Jurkat, Clone E6-1 (cell line): ENCODE results near the gene PLXNA4. TPM values are rescaled to one million over a fixed set of nuclear protein-coding genes. Genes with fewer than 3 reads are reported as not detected.

Experiments
- DNase-seq: peaks from one replicate; pipeline ENCODE4 v3.0.0-alpha.2; 2011; ENCODE audit warnings: low read depth, low spot score
- H3K4me3 ChIP-seq: 2 replicates; pipeline ENCODE4 v1.5.1; 2011; ENCODE audit warnings: mild to moderate bottlenecking, low read length, control low read depth, moderate library complexity
- polyA plus RNA-seq: library from polyadenylated mRNA; unstranded; fragments of >200 nt; gene quantifications from one replicate; pipeline ENCODE4 v1.2.1, GENCODE V29; 2012; ENCODE audit warnings: missing spikeins; ENCODE audit not compliant: insufficient read length, insufficient read depth

PLXNA4 gene, protein sequence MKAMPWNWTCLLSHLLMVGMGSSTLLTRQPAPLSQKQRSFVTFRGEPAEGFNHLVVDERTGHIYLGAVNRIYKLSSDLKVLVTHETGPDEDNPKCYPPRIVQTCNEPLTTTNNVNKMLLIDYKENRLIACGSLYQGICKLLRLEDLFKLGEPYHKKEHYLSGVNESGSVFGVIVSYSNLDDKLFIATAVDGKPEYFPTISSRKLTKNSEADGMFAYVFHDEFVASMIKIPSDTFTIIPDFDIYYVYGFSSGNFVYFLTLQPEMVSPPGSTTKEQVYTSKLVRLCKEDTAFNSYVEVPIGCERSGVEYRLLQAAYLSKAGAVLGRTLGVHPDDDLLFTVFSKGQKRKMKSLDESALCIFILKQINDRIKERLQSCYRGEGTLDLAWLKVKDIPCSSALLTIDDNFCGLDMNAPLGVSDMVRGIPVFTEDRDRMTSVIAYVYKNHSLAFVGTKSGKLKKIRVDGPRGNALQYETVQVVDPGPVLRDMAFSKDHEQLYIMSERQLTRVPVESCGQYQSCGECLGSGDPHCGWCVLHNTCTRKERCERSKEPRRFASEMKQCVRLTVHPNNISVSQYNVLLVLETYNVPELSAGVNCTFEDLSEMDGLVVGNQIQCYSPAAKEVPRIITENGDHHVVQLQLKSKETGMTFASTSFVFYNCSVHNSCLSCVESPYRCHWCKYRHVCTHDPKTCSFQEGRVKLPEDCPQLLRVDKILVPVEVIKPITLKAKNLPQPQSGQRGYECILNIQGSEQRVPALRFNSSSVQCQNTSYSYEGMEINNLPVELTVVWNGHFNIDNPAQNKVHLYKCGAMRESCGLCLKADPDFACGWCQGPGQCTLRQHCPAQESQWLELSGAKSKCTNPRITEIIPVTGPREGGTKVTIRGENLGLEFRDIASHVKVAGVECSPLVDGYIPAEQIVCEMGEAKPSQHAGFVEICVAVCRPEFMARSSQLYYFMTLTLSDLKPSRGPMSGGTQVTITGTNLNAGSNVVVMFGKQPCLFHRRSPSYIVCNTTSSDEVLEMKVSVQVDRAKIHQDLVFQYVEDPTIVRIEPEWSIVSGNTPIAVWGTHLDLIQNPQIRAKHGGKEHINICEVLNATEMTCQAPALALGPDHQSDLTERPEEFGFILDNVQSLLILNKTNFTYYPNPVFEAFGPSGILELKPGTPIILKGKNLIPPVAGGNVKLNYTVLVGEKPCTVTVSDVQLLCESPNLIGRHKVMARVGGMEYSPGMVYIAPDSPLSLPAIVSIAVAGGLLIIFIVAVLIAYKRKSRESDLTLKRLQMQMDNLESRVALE (N-terminal part only)
- polyA plus RNA-seq = 0.14 TPM

GRCh38 chr7:132575982-132576720, at the start of gene PLXNA4:
PLXNA4 (minus strand) TSS chr7:132576470; CDS start chr7:132508693, 67,777 bp downstream.
- no peak within 1 kb of the TSS for H3K4me3 ChIP-seq
- no peak for DNase-seq

GRCh38 chr7:132625651-132626050, 49.4 kb upstream of the PLXNA4 start:
- DNase-seq = no peak

DNA sequence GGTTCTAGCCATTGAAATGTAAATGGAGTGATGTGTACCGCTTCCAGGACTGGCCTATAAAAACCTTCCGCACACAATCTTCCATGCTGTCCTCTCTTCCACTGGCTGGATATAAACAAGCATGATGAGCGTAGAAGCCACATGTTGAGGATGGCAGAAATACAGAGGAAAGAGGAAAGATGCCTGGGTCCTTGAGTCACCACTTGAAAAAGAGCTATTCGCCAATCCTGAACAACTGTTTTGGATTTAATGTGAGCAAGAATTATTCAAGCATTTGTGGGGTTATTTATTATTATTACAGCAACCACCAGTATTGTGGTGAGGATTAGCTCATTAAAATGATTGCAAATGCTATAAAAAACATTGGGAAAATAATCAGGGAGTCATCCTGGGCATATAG, 45.8 kb upstream of the PLXNA4 start:
- no peak for DNase-seq
- H3K4me3 ChIP-seq = no peak overlapping the region

More at GRCh38 chr7:132625651-132626050, 49.4 kb upstream of the PLXNA4 start:
- no peak overlapping the region for H3K4me3 ChIP-seq

- no peak for DNase-seq
- H3K4me3 ChIP-seq = no peak overlapping the region
These were observed 43.7 kb upstream of the PLXNA4 start for GRCh38 chr7:132619967-132620366.

DNA sequence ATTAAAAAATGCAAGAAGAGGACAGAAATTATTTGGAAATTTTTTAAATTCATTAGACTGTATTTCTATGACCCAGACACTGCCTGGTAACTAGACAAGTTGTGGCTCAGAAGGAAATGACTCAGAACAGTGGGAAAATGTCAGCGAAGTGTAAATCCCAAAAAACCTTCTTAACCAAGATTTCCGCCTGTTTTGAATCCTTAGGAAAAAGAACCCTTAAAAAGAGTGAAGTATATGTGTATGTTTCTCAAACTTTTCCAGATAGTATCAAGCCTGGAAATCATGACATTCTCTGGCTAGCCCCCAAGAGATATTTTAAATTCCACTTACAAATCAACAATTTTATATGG, 42.7 kb upstream of the PLXNA4 start:
- DNase-seq = no peak
- no peak overlapping the region for H3K4me3 ChIP-seq

- no peak overlapping the region for H3K4me3 ChIP-seq
- DNase-seq = no peak
These were observed 42.1 kb upstream of the PLXNA4 start for GRCh38 chr7:132618271-132618955.

- no peak overlapping the region for H3K4me3 ChIP-seq
- no peak for DNase-seq
These were observed 38.4 kb upstream of the PLXNA4 start for GRCh38 chr7:132614428-132615318.

DNA sequence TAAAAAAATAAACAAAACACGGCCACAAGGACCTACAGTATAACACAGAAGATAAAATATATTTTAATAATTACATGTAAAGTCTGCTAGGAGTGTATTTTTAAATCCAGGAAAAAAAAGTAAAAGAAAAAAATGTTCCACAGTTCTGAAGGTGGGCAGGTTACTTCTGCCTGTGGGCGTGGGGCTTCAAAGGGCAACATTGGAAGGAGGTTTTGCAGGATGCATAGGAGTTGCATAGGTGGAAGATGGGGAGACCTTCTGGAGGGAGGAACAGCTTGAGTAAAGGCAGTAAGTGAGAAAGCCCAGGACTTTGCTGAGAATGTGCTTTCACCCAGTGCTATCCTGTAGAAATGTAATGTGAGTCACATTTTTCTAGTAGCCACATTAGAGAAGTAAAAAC, 37.5 kb upstream of the PLXNA4 start:
- DNase-seq = no peak

GRCh38 chr7:132610995-132611394, 34.7 kb upstream of the PLXNA4 start:
- DNase-seq = no peak
- no peak overlapping the region for H3K4me3 ChIP-seq

More for the DNA sequence above, 37.5 kb upstream of the PLXNA4 start:
- no peak overlapping the region for H3K4me3 ChIP-seq

GRCh38 chr7:132609906-132610520, 33.7 kb upstream of the PLXNA4 start:
- H3K4me3 ChIP-seq = no peak overlapping the region
- no peak for DNase-seq

DNA sequence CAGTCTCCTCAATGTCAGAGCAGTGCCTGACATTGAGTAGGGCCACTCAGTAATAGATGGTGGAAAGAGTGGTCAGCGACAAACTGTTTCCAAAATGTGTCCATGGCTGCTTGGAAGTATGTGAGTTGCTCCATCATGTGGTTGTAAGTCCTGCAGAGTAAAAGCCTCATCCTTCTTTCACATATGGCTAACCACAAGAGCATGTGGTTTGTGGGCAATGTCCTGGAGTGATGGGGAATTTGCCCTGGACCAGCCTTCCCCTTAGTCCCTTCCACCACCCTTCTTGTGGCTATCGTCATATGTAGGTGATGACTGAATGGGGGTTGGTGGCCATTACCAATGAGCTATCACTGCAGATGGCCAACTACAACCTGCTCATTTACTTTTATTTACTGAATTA, 33.0 kb upstream of the PLXNA4 start:
- no peak for DNase-seq
- no peak overlapping the region for H3K4me3 ChIP-seq

- H3K4me3 ChIP-seq = no peak overlapping the region
- no peak for DNase-seq
These were observed 32.3 kb upstream of the PLXNA4 start for GRCh38 chr7:132608523-132608922.

DNA sequence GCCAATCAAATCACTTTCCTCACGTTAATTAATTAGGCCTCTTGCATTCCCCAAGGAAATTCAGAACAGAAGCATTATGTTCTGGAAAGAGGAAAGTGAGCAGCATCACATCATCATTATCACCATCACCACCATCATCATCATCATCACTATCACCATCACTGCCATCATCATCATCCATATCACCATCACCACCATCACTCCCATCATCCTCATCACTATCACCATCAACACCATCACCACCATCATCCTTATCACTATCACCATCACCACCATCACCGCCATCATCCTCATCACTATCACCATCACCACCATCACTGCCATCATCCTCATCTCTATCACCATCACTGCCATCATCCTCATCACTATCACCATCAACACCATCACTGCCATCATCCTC, 31.4 kb upstream of the PLXNA4 start:
- no peak for DNase-seq
- H3K4me3 ChIP-seq = no peak overlapping the region

GRCh38 chr7:132604121-132604520, 27.9 kb upstream of the PLXNA4 start:
- DNase-seq = no peak

GRCh38 chr7:132603220-132603833, 27.1 kb upstream of the PLXNA4 start:
- no peak for DNase-seq
- no peak overlapping the region for H3K4me3 ChIP-seq

More at GRCh38 chr7:132604121-132604520, 27.9 kb upstream of the PLXNA4 start:
- no peak overlapping the region for H3K4me3 ChIP-seq

DNA sequence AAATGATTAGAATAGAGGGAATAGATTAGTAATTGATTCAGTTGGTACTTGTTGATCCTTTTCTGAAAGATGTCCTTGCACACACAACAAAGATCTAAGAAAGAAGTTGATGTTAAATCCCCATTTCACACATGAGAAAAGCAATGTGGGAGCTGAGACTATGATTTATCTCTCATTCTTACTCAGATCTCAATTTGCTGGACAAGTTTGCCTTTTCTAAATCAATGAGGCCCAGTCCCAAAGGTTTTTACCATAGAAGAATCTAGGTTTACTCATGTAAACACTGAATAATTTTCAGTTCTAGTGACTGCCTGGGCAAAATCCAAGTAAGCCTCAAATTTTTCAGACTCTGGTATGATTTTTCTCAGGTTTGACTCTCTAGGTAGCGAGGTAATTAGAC, 25.5 kb upstream of the PLXNA4 start:
- no peak for DNase-seq
- no peak overlapping the region for H3K4me3 ChIP-seq
